ENCODE results near the gene NTSR1.

The NTSR1 gene

GRCh38 chr20:62708591-62709536, at the start of gene NTSR1:
Gene NTSR1, plus strand, starts transcription at chr20:62708836. Its CDS starts 372 bp downstream, at chr20:62709208.
- no peak for DNase-seq

DNA sequence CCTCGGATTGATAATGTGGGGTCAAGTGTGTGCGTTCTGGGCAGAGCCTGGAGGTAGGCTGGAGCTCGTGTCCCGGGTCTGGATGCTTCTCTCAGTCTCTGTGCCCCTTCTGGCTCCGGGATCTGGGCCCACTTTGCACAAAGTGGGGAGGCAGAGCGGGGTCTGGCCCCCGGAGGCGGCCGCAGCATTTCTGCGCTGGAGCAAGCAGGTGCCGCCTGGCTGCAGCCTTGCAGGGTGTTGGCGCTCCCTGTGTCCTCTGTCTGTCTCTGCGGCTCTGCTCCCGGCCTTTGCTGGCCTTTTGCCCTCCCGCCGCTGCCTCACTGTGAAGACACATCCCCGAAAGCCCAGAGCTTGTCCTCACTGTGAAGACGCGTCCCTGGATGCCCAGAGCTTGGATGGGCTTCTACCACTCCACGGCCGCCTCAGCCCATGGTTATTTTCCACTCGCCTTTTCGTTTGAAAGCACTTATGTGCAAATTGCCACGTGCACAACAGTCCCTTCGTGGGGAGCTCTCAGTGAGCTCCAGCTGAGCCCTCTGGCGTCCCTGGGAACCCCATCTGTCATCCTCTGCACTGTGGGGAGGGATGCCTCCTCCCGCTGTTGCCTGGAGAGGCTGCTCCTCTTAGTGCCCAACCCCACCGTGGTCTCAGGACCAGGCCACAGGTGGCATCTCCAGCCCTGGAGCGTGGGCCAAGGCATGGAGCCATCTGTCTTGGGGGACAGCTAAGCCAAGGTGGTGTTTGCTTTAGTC, 49.0 kb upstream of the NTSR1 start:
- DNase-seq: no peak

- DNase-seq: no peak
These were observed 48.4 kb upstream of the NTSR1 start for GRCh38 chr20:62660240-62660615.

- no peak for DNase-seq
These were observed 47.9 kb upstream of the NTSR1 start for GRCh38 chr20:62660768-62661167.

- no peak for DNase-seq
These were observed 47.0 kb upstream of the NTSR1 start for GRCh38 chr20:62661647-62662046.

DNA sequence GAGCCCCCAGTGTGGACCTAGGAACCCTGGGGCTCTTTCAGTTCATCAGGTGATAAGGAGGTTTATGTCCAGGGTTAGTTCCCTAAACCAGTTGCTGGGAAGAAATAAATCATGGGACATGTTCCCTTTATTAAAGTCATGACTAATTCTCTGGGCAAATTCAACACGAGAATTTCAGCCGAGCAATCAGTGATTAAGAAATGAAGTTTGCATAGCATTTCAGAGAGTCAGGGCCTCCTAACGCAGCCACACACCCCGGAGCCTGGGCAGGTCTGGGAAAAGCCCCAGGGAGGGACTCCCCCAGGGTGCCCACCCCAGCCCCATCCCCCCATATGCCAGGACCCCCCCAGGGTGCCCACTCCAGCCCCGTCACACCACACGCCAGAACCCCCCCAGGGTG, 46.2 kb upstream of the NTSR1 start:
- DNase-seq: no peak

DNA sequence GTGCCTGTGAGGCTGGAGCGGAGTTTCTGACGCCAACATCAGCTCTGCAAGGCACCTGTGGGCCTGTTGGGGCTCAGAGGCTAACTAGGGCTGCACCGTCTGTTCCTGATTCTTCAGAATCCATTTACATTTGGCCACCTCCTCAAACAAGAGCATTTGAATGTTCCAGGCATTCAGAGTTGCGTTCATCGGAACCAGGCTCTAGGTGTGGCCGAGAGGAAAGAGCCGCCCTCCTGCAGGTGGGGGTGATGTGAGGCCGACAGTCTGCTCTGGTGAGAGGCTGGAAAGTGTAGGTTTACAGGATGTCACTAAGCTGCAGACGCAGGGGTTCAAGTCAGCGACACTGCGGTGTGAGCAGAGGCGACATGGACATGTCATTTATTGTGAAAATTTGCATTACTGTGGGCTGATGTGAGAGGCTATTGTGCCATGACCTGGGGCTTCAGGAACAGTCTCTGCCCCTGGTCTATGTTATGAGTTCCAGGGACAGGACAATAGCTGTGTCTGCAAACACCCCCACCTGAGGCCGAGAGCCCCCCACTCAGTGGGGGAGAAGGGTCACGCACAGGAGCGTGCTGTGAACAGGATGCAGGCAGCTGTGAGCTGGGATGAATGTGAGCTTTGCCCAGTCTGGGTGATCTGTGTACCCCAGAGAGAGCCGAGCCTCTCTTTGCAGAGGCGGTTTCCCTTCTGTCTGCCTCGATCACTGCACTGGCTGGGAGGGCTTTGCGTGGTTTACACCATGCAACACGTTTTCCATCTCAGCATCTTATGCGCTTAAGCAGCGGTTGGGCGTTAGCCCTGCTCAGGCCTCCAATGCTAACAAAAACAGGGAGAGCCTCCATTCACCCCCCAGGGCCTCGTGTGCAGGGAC, 45.3 kb upstream of the NTSR1 start:
- DNase-seq: no peak

DNA sequence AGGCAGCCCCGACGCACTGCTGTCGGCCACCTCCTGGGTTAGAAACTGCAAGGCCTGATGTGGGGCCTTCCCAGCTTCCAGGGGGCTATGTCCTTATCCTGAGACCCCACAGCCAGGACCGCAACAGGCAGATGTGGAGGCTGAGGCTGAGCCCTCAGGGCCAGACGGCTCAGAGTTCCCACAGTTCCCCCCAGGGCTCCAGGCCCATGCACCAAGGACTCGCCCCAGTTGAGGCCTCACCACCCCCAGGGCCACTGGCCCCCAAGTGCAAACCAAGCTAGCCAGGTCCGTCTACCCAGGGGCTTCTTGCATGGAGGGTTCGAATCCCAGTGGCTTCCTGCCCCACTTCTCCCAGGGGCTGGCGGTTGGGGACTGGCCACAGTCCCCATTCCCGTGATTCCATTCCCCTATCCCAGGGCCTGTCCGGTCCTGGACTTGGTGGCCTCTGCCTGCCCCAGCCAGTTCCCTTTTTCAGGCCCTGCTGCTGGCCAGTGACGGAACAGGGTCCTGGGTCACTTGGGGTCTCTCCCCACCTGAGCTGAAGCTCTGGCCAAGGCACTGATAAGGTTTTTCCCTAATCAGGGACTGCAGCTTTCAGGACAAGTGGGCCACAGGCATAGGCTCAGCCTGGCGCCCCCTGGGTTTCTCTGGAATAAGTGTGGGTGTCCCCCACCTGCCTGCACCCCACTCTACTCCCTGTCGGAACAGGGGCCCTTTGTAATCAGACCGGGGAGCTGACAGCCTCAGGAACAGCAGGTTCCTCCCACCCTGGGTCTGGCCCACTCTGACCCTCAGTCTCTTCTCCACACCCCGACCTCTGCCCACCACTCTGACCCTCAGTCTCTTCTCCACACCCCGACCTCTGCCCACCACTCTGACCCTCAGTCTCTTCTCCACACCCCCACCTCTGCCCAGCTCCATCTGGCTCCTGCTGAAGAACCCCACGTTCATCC, 44.3 kb upstream of the NTSR1 start:
- no peak for DNase-seq

DNA sequence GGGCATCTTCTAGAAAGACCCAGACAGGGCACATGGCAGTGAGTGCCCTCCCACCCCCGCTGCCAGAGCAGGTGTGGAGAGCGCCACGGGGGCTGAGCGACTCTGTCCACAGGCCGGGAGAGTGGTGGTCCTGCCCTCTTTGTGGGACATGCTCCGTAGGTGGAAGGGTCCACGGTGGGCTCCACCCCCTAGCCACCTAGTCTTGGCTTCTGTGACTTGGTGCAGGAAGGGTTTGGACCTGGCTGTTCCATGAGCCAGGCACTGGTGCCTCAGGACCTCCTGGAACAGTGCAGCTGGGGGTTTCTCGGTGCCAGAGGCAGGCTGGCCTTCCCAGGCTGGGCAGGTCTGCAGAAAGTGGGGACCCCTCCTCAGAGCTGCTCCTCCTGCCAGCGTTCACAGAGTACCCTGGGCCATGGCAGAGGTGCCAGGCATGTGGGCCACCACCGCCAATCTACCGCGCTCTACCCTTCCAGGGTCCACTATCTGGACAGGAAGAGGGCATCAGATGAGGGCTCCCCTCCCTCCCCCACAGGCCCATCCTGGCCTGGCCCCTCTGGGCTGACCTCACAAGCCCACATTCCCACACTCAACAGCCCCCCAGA, 43.4 kb upstream of the NTSR1 start:
- DNase-seq: no peak

GRCh38 chr20:62665826-62666735, 42.6 kb upstream of the NTSR1 start:
- no peak for DNase-seq

- DNase-seq: no peak
These were observed 41.7 kb upstream of the NTSR1 start for GRCh38 chr20:62666736-62667529.

DNA sequence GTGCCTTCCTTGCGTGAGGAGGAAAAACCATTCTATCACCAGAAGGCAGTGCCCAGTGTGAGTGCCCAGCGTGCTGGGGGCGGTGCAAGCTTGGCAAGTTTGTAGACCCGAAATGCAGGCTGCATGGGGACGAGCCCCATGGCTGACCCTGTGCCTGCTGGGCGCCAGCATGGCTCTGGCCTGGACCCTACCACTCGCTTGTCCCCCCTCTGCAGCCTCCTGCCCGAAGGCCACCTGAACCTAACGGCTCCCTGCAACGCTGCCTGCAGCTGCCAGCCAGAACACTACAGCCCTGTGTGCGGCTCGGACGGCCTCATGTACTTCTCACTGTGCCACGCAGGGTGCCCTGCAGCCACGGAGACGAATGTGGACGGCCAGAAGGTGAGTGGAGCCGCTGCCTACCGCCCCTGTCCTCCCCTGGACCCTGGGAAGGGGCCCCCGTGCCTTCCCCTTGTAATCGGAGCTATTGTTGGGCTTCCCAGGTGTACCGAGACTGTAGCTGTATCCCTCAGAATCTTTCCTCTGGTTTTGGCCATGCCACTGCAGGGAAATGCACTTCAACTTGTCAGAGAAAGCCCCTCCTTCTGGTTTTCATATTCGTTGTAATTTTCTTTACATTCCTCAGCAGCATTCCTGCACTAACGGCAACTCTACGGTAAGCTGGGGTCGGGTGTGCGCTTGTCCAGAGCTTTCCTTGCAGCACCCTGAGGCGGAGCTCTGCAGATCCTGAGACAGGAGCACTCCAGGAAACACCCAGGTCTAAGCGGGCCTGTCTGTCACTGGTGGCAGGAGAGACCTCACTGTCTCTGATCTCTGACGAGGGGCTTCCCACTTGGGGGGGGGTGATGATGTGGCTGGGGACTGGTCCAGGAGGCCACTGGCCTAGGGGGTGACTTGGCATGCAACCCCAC, 40.9 kb upstream of the NTSR1 start:
- no peak for DNase-seq

DNA sequence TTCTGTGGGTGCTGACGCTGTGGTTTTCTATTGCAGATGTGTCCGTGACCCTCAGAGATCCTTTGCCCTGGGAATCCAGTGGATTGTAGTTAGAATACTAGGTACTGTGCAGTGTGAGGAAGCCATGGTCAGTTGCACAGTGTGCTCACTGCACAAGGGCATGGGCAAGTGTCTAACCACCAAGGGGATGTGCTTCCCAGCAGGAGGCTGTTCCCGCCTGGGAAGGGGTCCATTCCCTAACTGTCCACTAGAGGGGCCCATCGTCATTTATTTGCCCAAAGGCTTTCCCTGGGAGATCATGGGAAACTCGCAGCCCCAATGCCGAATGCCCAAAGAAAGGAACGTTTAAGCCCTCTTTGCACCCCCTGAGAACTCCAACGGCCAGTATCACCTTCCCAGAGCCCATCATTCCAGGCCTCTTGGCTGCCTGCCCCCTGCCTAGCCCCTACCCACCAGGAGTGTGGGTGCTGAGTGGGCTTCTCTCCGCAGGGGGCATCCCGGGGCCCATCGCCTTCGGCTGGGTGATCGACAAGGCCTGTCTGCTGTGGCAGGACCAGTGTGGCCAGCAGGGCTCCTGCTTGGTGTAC, 40.1 kb upstream of the NTSR1 start:
- DNase-seq: peak in 1 of 2 donors; percentile 28

DNA sequence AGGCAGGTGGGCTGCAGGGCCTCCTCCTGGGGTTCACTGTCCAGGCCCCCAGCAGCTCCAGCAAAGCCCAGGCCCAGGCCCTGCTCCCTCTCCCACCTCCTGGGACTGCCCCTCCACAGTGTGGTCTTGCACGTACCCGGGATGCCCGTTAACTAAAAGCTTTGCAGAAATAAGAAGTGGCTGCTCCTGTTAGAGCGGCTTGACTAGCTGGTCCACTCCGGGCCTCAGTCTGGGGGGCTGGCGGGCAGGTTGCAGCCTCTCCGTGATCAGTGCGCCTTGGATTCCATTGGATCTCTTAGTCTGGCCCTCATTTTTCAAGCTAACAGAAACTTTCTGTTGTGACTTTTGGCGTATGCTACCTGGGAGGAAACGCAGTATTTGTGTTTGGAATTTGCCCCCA, 39.4 kb upstream of the NTSR1 start:
- DNase-seq: no peak

- no peak for DNase-seq
These were observed 38.5 kb upstream of the NTSR1 start for GRCh38 chr20:62670156-62670555.

DNA sequence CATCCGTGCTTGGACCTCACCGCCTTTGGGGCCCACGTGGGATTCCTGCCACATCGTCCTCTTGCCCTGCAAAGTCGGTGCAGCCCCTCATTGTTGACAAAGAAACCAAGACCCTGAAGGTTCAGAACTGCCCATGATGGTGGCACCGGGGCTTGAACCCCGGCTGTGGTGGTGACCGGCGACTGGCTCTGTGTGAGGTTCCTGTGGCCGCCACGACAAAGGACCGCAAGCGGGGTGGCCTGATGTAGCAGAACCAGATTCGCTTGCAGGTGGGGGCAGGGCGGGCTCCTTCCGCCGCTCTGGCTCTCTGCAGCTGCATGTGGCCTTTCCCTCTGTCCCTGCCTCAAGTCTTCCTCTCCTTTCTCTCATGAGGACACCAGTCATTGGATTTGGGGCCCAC, 37.6 kb upstream of the NTSR1 start:
- DNase-seq: no peak

DNA sequence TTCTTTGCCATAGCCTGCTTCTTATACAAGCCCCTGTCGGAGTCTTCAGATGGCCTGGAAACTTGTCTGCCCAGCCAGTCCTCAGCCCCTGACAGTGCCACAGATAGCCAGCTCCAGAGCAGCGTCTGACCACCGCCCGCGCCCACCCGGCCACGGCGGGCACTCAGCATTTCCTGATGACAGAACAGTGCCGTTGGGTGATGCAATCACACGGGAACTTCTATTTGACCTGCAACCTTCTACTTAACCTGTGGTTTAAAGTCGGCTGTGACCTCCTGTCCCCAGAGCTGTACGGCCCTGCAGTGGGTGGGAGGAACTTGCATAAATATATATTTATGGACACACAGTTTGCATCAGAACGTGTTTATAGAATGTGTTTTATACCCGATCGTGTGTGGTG, 36.9 kb upstream of the NTSR1 start:
- no peak for DNase-seq

- no peak for DNase-seq
These were observed 34.3 kb upstream of the NTSR1 start for GRCh38 chr20:62674370-62674769.

Data from stimulated activated CD4-positive, alpha-beta T cell treated with anti-CD3 and anti-CD28 coated beads, Interleukin-2, amount 100 ng/mL, for 48 hours (primary cell).